SJSA1 (cell line): Measurements from ENCODE around the gene CLCN3. TPM values are rescaled to one million over a fixed set of nuclear protein-coding genes. Genes with fewer than 3 reads are reported as not detected.
A peak's percentile ranks its signal among the peaks of the same experiment; 100 is the strongest.
"Not testable (repeated sequence)": the region's sequence is repeated elsewhere in the genome, so short reads cannot be mapped to it uniquely, and the experiment has no call there.

Experiments
- DNase-seq, 2 experiments: peaks; one replicate each; pipeline ENCODE4 v3.0.0-alpha.2; 2015 to 2020; ENCODE audit warnings: low spot score in 2 of 2, low read depth in 1 of 2
- H3K27ac ChIP-seq: fragments of 250-450 bp; sonication (Bioruptor Pico); 2 replicates; pipeline ENCODE4 v1.5.1; 2020; ENCODE audit warnings: mild to moderate bottlenecking, moderate library complexity
- H3K27me3 ChIP-seq: fragments of 250-450 bp; sonication (Bioruptor Pico); replicated peaks from 2 replicates; pipeline ENCODE4 v1.5.1; 2020; ENCODE audit warnings: mild to moderate bottlenecking, moderate library complexity
- H3K36me3 ChIP-seq: fragments of 250-450 bp; sonication (Bioruptor Pico); 2 replicates; pipeline ENCODE4 v1.5.1; 2020; ENCODE audit warnings: mild to moderate bottlenecking
- H3K4me1 ChIP-seq: fragments of 250-450 bp; sonication (Bioruptor Pico); replicated peaks from 2 replicates; pipeline ENCODE4 v1.6.1; 2021; ENCODE audit warnings: mild to moderate bottlenecking
- H3K4me3 ChIP-seq: fragments of 250-450 bp; sonication (Bioruptor Pico); 2 replicates; pipeline ENCODE4 v1.5.1; 2020; ENCODE audit warnings: mild to moderate bottlenecking
- H3K9me3 ChIP-seq: fragments of 250-450 bp; sonication (Bioruptor Pico); replicated peaks from 2 replicates; pipeline ENCODE4 v1.5.1; 2020; ENCODE audit warnings: mild to moderate bottlenecking
- total RNA-seq: library from RNA; depleted of rRNA; stranded (reverse); fragments of >200 nt; shearing (Covaris generic); gene quantifications from 2 replicates; pipeline ENCODE4 v1.2.3, GENCODE V29; 2014; rRNA removed

Gene CLCN3
- total RNA-seq, result 19.9 and 23.3 TPM in 2 replicates

DNA sequence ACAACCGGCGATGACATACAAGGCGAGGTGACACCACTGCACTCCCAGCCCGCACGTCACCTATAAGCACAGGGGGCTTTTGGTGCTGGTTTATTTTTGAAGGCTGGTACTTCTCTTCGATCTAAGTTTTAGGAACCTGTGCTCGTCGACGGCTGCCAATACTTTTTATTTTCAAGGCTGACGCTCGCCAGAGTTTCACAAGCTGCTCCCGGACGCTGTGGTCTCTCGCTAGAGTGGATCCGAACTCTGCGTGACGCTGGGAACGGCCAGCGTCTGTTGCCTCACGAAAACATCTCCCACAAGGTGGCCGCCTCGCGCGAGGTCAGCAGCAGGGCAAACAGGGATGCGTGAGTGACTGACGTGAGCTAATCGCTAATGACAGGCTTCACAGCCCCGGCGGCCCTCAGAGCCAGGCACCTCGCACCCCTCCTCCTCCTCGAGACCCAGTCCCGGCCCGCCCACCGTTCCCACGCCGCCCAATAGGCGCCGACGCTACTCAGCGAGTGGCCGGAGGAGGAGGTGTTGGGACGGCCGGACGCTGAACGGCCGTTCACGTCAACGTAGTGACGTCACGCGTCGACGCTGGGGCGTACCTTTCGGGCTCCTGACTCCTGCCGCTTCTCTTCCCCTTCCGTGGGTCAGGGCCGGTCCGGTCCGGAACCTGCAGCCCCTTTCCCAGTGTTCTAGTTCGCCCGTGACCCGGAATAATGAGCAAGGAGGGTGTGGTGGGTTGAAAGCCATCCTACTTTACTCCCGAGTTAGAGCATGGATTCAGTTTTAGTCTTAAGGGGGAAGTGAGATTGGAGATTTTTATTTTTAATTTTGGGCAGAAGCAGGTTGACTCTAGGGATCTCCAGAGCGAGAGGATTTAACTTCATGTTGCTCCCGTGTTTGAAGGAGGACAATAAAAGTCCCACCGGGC lies at the start of gene CLCN3:
TSS of gene CLCN3 (plus strand) at position 621 of the 922 bp plus-strand sequence. CDS start 15,351 bp downstream, outside the sequence.
- peaks cover 8% of the 10 kb centered on the region for H3K4me1 ChIP-seq
- no peaks in the 10 kb centered on the region for H3K36me3 ChIP-seq
- peak; percentile 92 to 96 for DNase-seq
- H3K4me3 ChIP-seq, result peak within 1 kb of the TSS; percentile 58
- H3K27me3 ChIP-seq, result no peaks in the 10 kb centered on the region
- no peaks in the 10 kb centered on the region for H3K9me3 ChIP-seq
- peak within 1 kb of the TSS; percentile 74 for H3K27ac ChIP-seq

- DNase-seq, H3K9me3 ChIP-seq, H3K27ac ChIP-seq, H3K4me1 ChIP-seq, H3K36me3 ChIP-seq, H3K27me3 ChIP-seq, H3K4me3 ChIP-seq: not testable (repeated sequence)
These were observed 49.4 kb upstream of the CLCN3 start for GRCh38 chr4:169571012-169571411.

- Histone ChIP-seq H3K4me3 (no peak overlapping the region), H3K4me1 (no peaks in the 10 kb centered on the region), H3K9me3 (no peaks in the 10 kb centered on the region), H3K27me3 (no peaks in the 10 kb centered on the region), H3K36me3 (peaks cover 3% of the 10 kb centered on the region), H3K27ac (no peak overlapping the region)
- DNase-seq, result no peak
These were observed 48.9 kb upstream of the CLCN3 start for GRCh38 chr4:169571435-169571834.

DNA sequence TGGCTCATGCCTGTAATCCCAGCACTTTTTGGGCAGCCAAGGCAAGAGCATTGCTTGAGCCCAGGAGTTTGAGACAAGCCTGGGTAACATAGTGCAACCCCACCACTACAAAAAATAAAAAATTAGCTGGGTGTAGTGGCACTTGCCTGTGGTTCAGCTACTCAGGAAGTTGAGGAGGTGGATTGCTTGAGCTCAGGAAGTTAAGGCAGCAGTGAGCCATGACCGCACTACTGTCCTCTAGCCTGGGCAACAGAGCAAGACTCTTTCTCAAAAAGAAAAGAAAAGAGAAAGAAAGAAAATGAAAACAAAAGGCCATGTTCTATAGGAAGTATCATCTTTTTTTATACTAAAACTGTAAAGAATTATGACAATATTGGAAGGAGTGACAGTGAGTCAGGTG lies 46.5 kb upstream of the CLCN3 start:
- Histone ChIP-seq H3K4me3 (no peak overlapping the region), H3K9me3 (no peaks in the 10 kb centered on the region)

GRCh38 chr4:169582203-169582602 lies 38.2 kb upstream of the CLCN3 start:
- Histone ChIP-seq H3K36me3 (peaks cover 6% of the 10 kb centered on the region; the same call in 1 of the 2 replicates), H3K4me1 (no peaks in the 10 kb centered on the region; the same call in 1 of the 2 replicates), H3K27me3 (no peaks in the 10 kb centered on the region), H3K27ac (no peak overlapping the region), H3K4me3 (no peak overlapping the region), H3K9me3 (no peaks in the 10 kb centered on the region)
- DNase-seq, result no peak

More for the DNA sequence above, 46.5 kb upstream of the CLCN3 start:
- DNase-seq, result no peak
- no peaks in the 10 kb centered on the region for H3K4me1 ChIP-seq
- H3K27ac ChIP-seq, result no peak overlapping the region
- H3K36me3 ChIP-seq, result peaks cover 3% of the 10 kb centered on the region
- H3K27me3 ChIP-seq, result no peaks in the 10 kb centered on the region

DNA sequence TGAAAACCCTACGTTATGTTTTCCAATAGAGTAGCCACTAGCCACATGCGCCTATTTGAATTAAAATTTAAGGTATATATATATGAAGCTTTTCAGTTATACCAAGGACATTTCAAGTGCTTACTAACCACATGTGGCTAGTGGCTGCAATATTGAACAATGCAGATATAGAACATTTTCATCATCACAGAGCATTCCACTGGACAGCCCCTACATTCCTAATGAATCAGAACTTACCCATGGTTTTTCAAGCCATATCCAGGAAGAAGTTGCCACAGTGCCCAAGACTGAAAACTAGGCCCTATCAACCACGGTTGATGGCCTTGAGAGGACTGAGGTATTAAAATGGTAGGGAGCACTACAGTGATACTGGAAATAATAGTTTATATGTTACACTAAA lies 37.7 kb upstream of the CLCN3 start:
- Histone ChIP-seq H3K27ac (no peak overlapping the region), H3K27me3 (no peaks in the 10 kb centered on the region), H3K9me3 (no peaks in the 10 kb centered on the region), H3K36me3 (peaks cover 6% of the 10 kb centered on the region; the same call in 1 of the 2 replicates), H3K4me1 (no peaks in the 10 kb centered on the region; the same call in 1 of the 2 replicates), H3K4me3 (no peak overlapping the region)
- no peak for DNase-seq

DNA sequence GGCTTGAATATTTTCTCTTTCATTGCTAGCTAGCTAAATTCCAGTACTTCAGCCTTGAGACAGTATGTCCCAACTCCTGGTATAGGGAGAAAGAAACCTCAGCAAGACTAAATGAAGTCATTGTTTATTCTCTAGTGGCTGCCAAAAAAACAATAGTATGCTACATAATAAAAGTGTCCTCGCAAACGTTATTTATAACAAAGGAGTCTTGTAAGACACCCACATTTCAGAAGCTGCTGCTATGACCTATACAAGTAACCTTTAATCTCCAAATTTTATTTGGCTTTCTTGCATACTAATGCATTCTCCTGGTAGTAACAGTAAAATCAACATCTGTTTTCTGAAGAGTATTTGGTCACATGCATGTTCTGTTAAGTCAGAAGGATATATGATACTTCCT lies 36.8 kb upstream of the CLCN3 start:
- no peak overlapping the region for H3K4me3 ChIP-seq
- DNase-seq, result peak in 1 of 2 experiments; percentile 39
- H3K27me3 ChIP-seq, result no peaks in the 10 kb centered on the region
- no peaks in the 10 kb centered on the region; the same call in 1 of the 2 replicates for H3K4me1 ChIP-seq
- no peak overlapping the region for H3K27ac ChIP-seq
- no peaks in the 10 kb centered on the region for H3K9me3 ChIP-seq
- H3K36me3 ChIP-seq, result peaks cover 6% of the 10 kb centered on the region; the same call in 1 of the 2 replicates

DNA sequence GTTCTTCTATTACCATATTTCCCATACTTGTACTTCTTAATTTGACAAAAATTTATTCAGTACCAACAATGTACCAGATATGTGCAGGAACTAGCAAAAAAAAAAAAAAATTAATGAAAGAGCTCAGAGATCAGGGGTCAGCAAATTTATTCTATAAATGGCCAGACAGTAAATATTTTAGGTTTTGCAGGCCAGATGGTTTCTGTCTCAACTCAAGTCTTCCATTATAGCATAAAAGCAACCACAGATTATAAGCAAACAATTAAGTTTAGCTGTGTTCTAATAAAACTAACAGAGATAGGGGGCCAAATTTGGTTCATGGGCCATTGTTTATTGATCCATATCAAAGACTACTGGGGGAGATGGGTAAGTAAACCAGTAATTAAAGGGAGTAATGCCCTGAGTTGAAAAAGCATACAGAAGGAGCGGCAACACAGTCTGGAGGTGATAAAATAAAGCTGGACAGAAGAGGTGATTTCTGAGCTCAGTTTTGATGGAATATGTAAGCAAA lies 27.3 kb upstream of the CLCN3 start:
- no peaks in the 10 kb centered on the region for H3K4me1 ChIP-seq
- no peaks in the 10 kb centered on the region for H3K9me3 ChIP-seq
- no peak for DNase-seq
- no peaks in the 10 kb centered on the region for H3K27me3 ChIP-seq
- no peak overlapping the region for H3K27ac ChIP-seq
- H3K4me3 ChIP-seq, result no peak overlapping the region
- H3K36me3 ChIP-seq, result 0 out of 2 replicates have a peak, but pooled peaks cover 3% of the 10 kb centered on the region

DNA sequence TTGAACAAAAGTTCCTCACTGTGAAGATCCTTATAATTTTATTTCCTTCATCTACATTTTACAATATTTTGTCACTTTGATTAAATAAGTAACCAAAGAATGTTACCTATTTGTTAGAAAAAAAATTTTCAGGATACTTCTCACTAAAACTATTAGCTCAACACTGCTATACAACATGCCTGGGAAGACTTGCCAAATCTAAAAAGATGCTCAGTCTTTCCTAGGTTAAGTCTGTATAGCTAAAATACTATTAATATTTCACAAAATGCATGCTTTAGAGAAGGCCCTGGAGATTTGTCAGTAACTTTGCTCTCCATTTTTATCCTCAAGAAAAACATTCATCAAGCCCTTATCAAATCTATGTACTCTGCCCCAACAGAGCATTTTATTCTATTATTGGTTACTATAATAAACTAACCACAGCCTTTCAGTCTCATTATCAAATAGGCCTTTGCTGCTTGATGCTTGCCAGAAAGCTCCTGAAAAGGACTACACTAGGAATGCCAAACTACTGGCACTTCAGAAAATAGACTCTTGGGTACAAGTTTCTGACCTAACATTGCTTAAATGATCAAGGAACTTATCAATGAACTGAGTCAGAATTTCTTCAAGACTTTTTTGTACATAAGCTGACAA lies 25.7 kb upstream of the CLCN3 start:
- no peak overlapping the region for H3K27ac ChIP-seq
- no peaks in the 10 kb centered on the region for H3K27me3 ChIP-seq
- no peaks in the 10 kb centered on the region for H3K9me3 ChIP-seq
- no peaks in the 10 kb centered on the region for H3K4me1 ChIP-seq
- no peak overlapping the region for H3K4me3 ChIP-seq
- no peak for DNase-seq
- H3K36me3 ChIP-seq, result no peaks in the 10 kb centered on the region

GRCh38 chr4:169601016-169601771 lies 19.2 kb upstream of the CLCN3 start:
- DNase-seq, result no peak
- Histone ChIP-seq H3K4me1 (peaks cover 11% of the 10 kb centered on the region), H3K36me3 (no peaks in the 10 kb centered on the region; the same call in 1 of the 2 replicates), H3K27ac (no peak overlapping the region), H3K9me3 (no peaks in the 10 kb centered on the region), H3K4me3 (no peak overlapping the region), H3K27me3 (no peaks in the 10 kb centered on the region)

DNA sequence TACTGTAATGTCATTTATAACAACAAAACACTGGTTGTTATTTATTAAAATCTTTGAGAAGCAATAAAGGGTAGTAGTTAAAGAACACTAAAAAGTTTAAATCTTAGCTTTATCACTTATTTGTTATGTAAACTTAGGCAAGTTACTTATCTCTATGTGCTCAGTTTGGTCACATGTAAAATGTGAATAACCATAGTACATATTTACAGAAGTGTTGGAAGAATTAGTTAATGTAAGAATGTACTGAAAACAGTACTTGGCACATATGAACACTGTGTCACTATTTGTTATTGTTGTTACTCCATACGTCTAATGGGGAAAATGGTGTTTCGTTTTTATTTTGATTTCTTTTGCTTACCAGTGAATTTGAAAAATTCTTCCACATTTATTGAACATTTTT lies 17.1 kb upstream of the CLCN3 start:
- Histone ChIP-seq H3K27ac (no peak overlapping the region), H3K9me3 (no peaks in the 10 kb centered on the region), H3K36me3 (no peaks in the 10 kb centered on the region; the same call in 1 of the 2 replicates), H3K4me3 (no peak overlapping the region), H3K4me1 (peaks cover 11% of the 10 kb centered on the region), H3K27me3 (no peaks in the 10 kb centered on the region)
- DNase-seq, result no peak

DNA sequence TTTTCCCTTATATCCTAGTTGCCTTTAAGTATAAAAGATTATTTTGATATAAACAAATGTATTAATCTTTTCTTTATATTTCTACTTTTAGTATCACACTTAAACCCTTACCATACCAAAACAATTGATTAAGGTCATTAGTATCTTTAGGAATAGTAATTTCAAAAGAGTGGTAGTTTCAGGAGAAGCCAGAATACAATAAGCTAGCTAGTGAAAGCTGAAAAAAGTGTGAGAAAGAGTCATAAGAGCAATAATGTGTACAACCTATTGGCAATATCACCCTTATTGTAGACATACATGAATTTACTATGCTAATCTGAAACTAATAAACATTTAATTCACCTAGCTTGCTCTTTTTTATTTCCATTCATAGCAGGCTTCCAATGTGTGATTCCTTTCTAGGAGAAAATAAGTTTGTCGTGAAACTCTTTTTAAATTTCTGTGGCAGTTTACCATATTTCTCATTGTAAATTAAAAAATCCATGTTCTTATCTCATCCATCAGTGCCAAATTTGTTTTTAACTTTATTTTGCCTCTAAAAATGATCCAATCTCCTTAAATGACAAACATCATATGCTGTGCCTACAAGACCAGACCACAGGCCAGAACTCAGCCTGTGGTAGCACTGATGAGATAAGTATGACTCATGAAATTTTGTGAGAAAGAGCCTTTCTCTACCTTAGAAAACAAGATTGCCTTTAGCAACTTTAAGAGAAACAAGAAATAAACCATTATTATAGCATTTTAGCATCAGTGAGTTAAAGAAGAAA lies 16.1 kb upstream of the CLCN3 start:
- H3K27ac ChIP-seq, result peak overlapping the region; percentile 8; the same call in 1 of the 2 replicates
- no peaks in the 10 kb centered on the region for H3K27me3 ChIP-seq

More for the DNA sequence above, 16.1 kb upstream of the CLCN3 start:
- DNase-seq, result peak in 1 of 2 experiments; percentile 48
- Histone ChIP-seq H3K4me3 (no peak overlapping the region), H3K9me3 (no peaks in the 10 kb centered on the region), H3K36me3 (no peaks in the 10 kb centered on the region; the same call in 1 of the 2 replicates), H3K4me1 (peaks cover 11% of the 10 kb centered on the region)
